HG02678 (cell line): ENCODE results near the gene PRAMEF10.
"Not testable (repeated sequence)": the region's sequence is repeated elsewhere in the genome, so short reads cannot be mapped to it uniquely, and the experiment has no call there.

Experiments used
- ATAC-seq: cut with Tn5 transposase; IDR thresholded peaks from one replicate; pipeline ENCODE4 v1.9.1; 2021; ENCODE audit warnings: mild to moderate bottlenecking, moderate library complexity; ENCODE audit not compliant: unreplicated experiment

PRAMEF10 gene, protein sequence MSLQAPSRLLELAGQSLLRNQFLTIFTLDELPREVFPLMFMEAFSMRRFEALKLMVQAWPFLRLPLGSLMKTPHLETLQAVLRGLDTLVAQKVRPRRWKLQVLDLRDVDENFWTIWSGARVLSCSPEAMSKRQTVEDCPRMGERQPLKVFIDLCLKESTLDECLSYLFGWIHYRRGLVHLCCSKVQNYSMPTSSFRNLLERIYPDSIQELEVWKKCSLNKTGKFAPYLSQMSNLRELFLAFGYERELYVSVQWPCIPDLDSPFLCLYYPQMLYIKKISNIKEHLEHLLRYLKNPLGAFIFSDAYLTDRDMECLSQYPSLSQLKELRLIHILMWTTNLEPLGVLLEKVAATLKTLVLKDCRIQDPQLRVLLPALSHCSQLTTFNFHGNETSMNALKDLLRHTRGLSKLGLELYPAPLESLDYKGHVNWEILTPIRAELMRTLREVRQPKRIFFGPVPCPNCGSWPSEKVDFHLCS

DNA sequence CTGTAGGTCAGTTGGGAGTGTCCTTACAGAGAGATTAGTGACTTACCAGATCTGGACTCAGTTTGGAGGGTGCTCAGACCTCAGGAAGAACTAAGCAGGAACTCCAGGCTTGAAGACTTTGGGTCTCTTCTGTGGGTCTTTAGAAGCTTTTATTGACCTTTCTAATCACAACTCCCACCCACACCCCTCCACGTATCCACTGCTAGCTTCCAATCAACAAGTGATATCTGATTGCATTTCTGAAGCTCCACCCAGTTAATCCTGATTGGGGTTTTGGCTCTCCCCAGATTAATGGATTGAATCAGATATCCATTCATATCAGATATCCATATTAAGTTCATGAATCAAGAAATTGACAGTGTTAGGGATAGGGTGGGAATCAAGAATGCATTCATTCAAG lies at the start of gene PRAMEF10:
PRAMEF10 (minus strand) TSS at position 101 of the 400 bp plus-strand sequence. CDS start 2,423 bp downstream, outside the sequence.
- not testable (repeated sequence) for ATAC-seq

DNA sequence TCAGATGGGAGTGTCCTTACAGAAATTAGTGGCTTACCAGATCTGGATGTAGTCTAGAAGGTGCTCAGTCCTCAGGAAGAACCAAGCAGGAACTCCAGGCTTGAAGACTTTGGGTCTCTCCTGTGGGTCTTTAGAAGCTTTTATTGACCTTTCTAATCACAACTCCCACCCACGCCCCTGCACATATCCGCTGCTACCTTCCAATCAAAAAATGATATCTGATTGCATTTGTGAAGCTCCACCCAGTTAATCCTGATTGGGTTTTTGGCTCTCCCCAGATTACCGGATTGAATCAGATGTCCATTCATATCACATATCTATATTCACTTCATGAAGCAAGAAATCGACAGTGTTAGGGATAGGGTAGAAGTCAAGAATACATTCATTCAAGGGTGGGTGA lies 49.4 kb upstream of the PRAMEF10 start, which contains the start of gene PRAMEF6:
PRAMEF6 (minus strand) TSS at position 101 of the 400 bp plus-strand sequence. CDS start 5,062 bp downstream, outside the sequence.
- ATAC-seq = not testable (repeated sequence)

DNA sequence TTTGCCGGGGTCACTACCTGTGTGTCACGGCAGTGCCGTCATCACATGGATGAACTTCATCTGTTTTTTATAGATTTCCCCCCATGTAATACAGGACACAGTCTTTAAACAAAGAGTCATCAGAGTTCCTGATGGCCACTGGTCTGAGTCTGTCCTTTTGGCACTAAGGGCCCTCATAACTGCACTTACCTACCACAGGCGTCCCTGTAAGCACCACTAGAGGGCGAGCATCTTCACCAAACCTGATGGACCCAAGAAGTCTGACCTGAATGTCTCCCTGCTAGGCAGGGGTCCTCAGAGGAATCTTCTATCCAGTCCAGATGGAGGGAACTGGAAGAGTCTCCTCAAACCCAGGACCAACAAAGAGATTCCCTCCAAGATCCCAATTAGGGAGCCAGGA lies 26.3 kb upstream of the PRAMEF10 start:
- not testable (repeated sequence) for ATAC-seq

DNA sequence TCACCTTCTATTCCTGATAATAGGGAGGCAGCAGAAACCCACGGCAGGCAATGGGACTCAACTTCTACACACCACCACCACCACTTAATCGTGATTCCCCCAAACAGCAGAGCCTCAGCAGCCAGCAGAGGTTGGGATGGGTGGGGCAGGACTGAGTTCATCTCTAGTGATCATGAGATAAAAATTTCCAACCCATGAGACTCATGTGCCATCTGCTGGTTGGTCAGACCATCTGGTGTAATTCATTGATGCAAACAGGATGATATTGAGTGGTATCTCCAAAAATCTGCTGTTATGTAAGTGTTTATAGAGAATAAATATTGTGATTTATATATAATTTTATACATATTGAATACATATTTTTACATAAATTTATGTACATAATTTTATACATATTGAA lies 23.7 kb upstream of the PRAMEF10 start:
- not testable (repeated sequence) for ATAC-seq

DNA sequence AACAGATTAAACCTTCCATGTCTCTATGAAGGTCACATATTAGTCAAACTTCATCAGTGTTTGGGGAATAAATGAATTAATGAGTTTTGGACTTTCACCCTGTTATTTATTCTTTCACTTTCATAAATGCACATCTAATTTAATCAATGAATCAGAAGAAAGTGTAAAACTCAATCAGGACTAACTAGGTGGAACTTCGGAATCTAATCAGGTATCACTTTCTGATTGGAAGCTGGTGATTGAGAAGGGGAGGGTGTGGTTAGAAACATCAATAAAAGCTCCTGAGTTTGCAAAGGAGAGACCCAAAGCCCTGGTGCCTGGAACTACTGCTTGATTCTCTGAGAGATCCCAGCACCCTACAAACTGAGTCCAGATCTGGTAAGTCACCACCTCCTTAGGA lies 18.2 kb upstream of the PRAMEF10 start, which contains the start of gene PRAMEF7:
PRAMEF7 (plus strand) TSS at position 301 of the 400 bp plus-strand sequence. CDS start 1,083 bp downstream, outside the sequence.
- not testable (repeated sequence) for ATAC-seq

DNA sequence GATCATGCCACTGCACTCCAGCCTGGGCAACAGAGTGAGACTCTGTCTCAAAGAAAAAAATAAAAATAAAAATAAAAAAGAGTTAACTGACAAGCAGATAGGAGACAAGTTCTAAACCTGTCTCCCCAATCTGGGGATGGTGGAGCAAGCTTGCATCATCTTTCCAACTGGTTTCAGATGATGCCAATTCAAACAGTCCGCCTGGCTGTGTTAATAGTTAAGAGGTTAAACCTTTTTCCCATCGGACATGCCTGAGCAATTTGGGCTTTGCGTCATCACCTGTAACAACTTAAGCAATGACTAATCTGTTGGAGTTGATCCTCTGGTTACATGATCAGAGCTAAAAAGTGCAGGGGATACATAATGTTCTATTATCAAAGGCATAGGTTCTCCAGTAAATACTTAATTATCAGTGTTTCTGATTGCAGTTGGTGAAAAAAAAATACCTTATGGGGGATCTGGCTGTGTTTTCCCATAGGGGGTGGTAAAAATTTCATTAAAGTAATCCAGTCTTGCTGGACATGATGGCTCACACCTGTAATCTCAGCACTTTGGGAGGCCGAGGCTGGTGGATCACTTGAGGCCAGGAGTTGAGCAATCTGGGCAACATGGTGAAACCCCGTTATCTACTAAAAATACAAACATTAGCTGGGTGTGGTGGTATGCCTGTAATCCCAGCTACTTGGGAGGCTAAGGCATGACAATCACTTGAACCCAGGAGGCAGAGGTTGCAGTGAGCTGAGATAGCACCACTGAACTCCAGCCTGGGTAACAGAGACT lies 5.9 kb upstream of the PRAMEF10 start:
- not testable (repeated sequence) for ATAC-seq

DNA sequence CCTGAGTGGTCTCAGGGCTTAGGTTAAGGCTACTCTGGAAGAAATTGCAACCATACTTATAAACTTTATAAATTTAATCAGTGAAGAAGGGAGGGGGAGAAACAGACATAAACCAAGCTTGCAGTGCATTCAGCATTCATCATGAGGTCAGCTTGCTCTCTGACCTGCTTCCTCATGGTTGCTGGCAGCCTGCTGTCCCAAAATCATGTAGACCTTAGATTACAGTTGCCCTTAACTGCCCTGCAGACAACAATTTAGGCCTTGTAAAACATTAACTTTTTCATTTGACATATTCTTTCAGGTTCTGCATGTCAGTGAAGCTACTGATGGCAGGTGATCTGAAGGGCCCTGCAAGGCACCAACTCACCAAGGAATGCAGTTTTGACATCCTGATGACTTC lies 1.1 kb upstream of the PRAMEF10 start:
- ATAC-seq = not testable (repeated sequence)

DNA sequence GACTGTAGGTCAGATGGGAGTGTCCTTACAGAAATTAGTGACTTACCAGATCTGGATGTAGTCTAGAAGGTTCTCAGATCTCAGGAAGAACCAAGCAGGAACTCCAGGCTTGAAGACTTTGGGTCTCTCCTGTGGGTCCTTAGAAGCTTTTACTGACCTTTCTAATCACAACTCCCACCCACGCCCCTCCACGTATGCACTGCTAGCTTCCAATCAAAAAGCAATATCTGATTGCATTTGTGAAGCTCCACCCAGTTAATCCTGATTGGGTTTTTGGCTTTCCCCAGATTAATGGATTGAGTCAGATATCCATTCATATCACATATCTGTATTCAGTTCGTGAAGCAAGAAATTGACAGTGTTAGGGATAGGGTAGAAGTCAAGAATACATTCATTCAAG lies 12.0 kb downstream of the PRAMEF10 start, which contains the start of gene PRAMEF4:
PRAMEF4 (minus strand) TSS at position 101 of the 400 bp plus-strand sequence. CDS start 2,807 bp downstream, outside the sequence.
- ATAC-seq = not testable (repeated sequence)

DNA sequence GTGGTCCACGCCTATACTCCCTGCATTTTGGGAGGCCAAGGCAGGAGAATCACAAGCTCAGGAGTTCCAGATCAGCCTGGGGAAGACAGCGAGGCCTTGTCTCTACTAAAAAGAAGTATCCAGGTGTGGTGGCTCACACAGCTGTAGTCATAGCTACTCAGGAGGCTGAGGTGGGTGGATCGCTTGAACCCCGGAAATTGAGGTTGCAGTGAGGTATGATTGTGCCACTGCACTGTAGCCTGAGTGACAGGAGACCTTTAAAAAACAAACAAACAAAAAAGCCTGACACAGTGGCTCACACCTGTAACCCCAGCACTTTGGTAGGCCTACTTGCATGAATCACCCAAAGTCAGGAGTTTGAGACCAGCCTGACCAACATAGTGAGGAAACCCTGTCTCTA lies 19.6 kb downstream of the PRAMEF10 start:
- ATAC-seq = not testable (repeated sequence)

DNA sequence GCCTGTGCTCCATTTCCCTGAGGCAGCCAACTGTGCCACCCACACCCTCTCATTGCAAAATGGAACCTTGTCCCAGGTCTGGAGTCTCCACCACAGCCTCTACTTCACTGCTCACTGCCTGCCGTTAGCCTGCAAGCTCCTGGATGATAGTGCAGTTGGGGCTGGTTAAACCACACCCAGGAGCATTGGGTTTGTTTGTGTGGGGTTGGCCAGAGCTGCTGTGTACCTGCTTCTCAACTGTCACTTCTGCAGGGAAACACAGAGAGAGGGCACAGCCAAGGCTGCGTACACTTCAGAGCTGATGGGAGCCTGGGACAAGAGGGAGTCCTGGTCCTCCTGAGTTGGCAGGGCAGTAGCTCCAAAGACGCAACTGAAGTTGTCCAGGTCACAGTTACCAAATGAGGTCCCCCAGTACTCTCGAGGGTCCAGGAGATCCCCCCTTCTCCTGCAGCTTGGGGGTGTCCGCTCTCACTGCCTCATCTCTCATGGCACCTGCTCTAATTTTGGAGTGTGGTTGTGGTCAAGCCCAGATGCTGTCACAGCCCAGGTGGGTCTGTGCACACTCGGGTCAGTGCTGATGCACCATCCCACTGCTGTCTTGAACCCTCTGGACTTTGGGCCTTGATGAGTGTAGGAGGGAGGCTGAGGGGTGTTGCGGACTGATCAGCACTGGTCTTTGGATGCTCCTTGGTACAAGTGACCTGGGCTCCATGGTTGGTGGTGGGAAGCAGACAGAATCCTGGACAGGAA lies 34.8 kb downstream of the PRAMEF10 start:
- not testable (repeated sequence) for ATAC-seq

DNA sequence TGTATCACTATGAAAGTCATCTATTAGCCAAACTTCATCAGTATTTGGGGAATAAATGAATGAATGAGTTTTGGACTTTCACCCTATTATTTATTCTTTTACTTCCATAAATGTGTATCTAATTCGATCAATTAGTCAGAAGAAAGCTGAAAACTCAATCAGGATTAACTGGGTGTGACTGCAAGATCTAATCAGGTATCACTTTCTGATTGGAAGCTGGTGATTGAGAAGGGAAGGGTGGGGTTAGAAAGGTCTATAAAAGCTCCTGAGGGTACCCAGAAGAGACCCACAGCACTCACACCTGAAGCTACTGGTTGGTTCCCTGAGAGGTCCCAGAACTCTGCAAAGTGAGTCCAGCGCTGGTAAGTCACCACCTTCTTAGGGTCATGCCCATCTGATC lies 41.3 kb downstream of the PRAMEF10 start, which contains the start of gene PRAMEF2:
PRAMEF2 (plus strand) TSS at position 301 of the 400 bp plus-strand sequence. CDS start 1,924 bp downstream, outside the sequence.
- ATAC-seq = not testable (repeated sequence)

DNA sequence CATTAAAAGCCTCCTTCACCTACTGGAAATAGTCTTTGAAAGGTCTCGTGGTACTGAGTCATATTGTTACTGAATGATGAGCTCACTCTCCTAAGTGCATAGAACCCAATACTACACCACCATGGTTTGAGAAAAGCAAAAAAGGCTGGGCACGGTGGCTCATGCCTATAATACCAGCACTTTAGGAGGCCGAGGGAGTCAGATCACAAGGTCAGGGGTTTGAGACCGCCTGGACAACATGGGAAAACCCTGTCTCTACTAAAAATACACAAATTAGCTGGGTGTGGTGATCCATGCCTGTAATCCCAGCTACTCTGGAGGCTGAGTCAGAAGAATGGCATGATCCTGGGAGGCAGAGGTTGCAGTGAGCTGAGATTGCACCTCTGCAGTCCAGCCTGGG lies 46.3 kb downstream of the PRAMEF10 start:
- ATAC-seq = no peak

DNA sequence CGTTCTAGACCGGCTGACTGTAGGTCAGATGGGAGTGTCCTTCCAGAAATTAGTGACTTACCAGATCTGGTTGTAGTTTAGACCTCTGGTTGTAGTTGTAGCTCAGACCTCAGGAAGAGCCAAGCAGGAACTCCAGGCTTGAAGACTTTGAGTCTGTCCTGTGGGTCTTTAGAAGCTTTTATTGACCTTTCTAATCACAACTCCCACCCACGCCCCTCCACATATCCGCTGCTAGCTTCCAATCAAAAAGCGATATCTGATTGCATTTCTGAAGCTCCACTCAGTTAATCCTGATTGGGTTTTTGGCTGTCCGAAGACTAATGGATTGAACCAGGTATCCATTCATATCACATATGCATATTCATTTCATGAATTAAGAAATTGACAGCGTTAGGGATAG lies 49.5 kb downstream of the PRAMEF10 start, which contains the start of gene HNRNPCL1:
HNRNPCL1 (minus strand) TSS at position 101 of the 400 bp plus-strand sequence. CDS start 431 bp downstream, outside the sequence.
- ATAC-seq = not testable (repeated sequence)
